ENCODE data around the gene HSPA8. TPM values are rescaled to one million over a fixed set of nuclear protein-coding genes. Genes with fewer than 3 reads are reported as not detected.

HSPA8 gene
- total and polyA plus RNA-seq, 8 donors, result 187 to 1,244 (median 547) TPM

- no peak overlapping the region for H3K27ac ChIP-seq
- no peak for DNase-seq
- intact Hi-C loops (cut with DNase I; ENCODE audit: low total_unique reads), result no loop called here
- H3K9me3 ChIP-seq, result no peaks in the 10 kb centered on the region
- H3K27me3 ChIP-seq, result no peaks in the 10 kb centered on the region
- peaks cover 9 to 19% (median 15%) of the 10 kb centered on the region in 4 donors for H3K4me1 ChIP-seq
- H3K4me3 ChIP-seq, result no peak overlapping the region
- WGBS, 5 donors, result 92 to 100% (median 100%) methylated on average over 1 of the region's 1 CpG
- peaks cover 0 to 36% (median 7%) of the 10 kb centered on the region in 4 donors for H3K36me3 ChIP-seq
- TF ChIP-seq CTCF (IDR thresholded peaks at IDR 0.05), result no peak
- TF ChIP-seq POLR2AphosphoS5 (IDR thresholded peaks at IDR 0.05), result no peak
- TF ChIP-seq POLR2A (IDR thresholded peaks at IDR 0.05), result no peak
- no peak for TF ChIP-seq EP300 (IDR thresholded peaks at IDR 0.05)
Observed at GRCh38 chr11:123080015-123080414, 18.1 kb upstream of the HSPA8 start.

GRCh38 chr11:123076484-123076883 is 14.5 kb upstream of the HSPA8 start:
- no peak overlapping the region for H3K4me3 ChIP-seq
- no peaks in the 10 kb centered on the region for H3K27me3 ChIP-seq
- H3K9me3 ChIP-seq, result no peaks in the 10 kb centered on the region
- no peak for DNase-seq
- no peak overlapping the region for H3K27ac ChIP-seq
- peaks cover 0 to 53% (median 21%) of the 10 kb centered on the region in 4 donors for H3K36me3 ChIP-seq
- WGBS, 5 donors, result 87 to 95% (median 87%) methylated on average over 2 of the region's 2 CpGs
- TF ChIP-seq POLR2A (IDR thresholded peaks at IDR 0.05) (no peak), CTCF (IDR thresholded peaks at IDR 0.05) (no peak), POLR2AphosphoS5 (IDR thresholded peaks at IDR 0.05) (no peak), EP300 (IDR thresholded peaks at IDR 0.05) (no peak)
- intact Hi-C loops (cut with DNase I; ENCODE audit: low total_unique reads), result no loop called here
- peaks cover 0 to 10% (median 0%) of the 10 kb centered on the region in 4 donors for H3K4me1 ChIP-seq

- TF ChIP-seq CTCF (IDR thresholded peaks at IDR 0.05) (no peak), POLR2AphosphoS5 (IDR thresholded peaks at IDR 0.05) (no peak), EP300 (IDR thresholded peaks at IDR 0.05) (no peak), POLR2A (IDR thresholded peaks at IDR 0.05) (no peak)
- peaks cover 0 to 39% (median 12%) of the 10 kb centered on the region in 4 donors for H3K4me1 ChIP-seq
- H3K27ac ChIP-seq, result no peak overlapping the region
- DNase-seq, result no peak
- H3K4me3 ChIP-seq, result no peak overlapping the region
- intact Hi-C loops (cut with DNase I; ENCODE audit: low total_unique reads), result no loop called here
- peaks cover 0 to 42% (median 17%) of the 10 kb centered on the region in 4 donors for H3K36me3 ChIP-seq
- no peaks in the 10 kb centered on the region for H3K27me3 ChIP-seq
- 84 to 95% (median 92%) methylated on average over 14 of the region's 14 CpGs for WGBS, 5 donors
- no peaks in the 10 kb centered on the region for H3K9me3 ChIP-seq
Observed at GRCh38 chr11:123073343-123074057, 11.6 kb upstream of the HSPA8 start.

- Histone ChIP-seq H3K4me1 (peaks cover 0 to 39% (median 12%) of the 10 kb centered on the region in 4 donors), H3K36me3 (peaks cover 0 to 34% (median 16%) of the 10 kb centered on the region in 4 donors), H3K4me3 (no peak overlapping the region), H3K9me3 (no peaks in the 10 kb centered on the region), H3K27me3 (no peaks in the 10 kb centered on the region), H3K27ac (no peak overlapping the region)
- intact Hi-C loops (cut with DNase I; ENCODE audit: low total_unique reads), result no loop called here
- TF ChIP-seq POLR2AphosphoS5 (IDR thresholded peaks at IDR 0.05) (no peak), EP300 (IDR thresholded peaks at IDR 0.05) (no peak), CTCF (IDR thresholded peaks at IDR 0.05) (no peak), POLR2A (IDR thresholded peaks at IDR 0.05) (no peak)
- DNase-seq, result no peak
Observed at GRCh38 chr11:123072762-123073161, 10.8 kb upstream of the HSPA8 start.

Data from stomach (tissue), 9 donors.